IPS-18c (cell line): ENCODE results near the gene PSMD2.

ENCODE experiments used
- H3K4me3 ChIP-seq: 2 replicates; pipeline ENCODE4 v1.7.0; 2013; ENCODE audit warnings: low read depth, mild to moderate bottlenecking, low read length, moderate library complexity; ENCODE audit not compliant: insufficient read depth
- H3K9me3 ChIP-seq: one replicate; pipeline ENCODE4 v1.6.1; 2013; ENCODE audit warnings: mild to moderate bottlenecking, low read length, moderate library complexity; ENCODE audit not compliant: control insufficient read depth, insufficient read depth

PSMD2 gene

DNA sequence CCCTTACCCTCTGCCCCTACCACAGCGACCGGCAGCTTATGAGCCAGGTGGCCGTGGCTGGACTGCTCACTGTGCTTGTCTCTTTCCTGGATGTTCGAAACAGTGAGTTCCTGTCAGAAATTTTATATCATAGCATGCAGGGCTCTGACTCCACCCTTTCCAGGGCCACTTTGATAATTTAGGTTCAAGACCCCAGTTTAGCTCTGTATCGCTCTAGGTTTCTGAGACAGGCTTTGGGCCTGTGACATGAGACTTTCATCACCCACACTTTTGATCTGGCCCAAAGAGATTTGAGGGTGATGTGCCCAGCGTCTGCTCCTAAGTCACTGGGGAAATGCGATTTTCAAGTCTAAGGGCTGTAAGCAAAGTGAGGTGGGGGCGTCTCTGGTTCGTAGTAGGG, 8.9 kb downstream of the PSMD2 start:
- H3K9me3 ChIP-seq: no peaks in the 10 kb centered on the region
- no peak overlapping the region for H3K4me3 ChIP-seq

DNA sequence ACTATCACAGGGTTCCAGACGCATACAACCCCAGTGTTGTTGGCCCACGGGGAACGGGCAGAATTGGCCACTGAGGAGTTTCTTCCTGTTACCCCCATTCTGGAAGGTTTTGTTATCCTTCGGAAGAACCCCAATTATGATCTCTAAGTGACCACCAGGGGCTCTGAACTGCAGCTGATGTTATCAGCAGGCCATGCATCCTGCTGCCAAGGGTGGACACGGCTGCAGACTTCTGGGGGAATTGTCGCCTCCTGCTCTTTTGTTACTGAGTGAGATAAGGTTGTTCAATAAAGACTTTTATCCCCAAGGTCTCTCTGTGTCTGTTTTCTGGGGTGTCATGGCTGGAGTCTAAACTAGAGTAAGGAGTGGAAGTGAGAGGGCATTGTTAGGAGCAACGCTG, 9.7 kb downstream of the PSMD2 start:
- H3K9me3 ChIP-seq: no peaks in the 10 kb centered on the region
- no peak overlapping the region for H3K4me3 ChIP-seq

DNA sequence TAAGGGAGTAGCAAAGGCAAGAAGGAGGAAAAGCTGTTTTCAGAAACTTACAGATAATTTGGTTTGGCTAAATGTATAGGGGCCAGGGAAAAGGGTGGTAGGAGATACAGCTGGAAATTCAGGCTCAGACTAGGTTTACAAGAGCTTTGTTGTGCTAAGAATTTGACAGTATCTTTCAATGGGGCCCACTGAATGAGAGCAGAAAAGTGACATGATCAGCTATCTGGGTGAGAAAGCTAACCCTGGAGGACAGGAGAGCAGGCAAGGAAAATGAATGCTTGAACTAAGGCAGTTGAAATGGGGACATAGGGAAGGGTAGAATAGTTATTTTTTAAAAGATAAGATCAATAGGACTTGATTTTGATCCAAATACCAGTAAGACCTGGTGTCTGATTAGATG, 12.6 kb downstream of the PSMD2 start:
- Histone ChIP-seq H3K4me3 (no peak overlapping the region), H3K9me3 (no peaks in the 10 kb centered on the region)

- Histone ChIP-seq H3K4me3 (peak within 1 kb of the TSS; percentile 84), H3K9me3 (no peaks in the 10 kb centered on the region)
These were observed 15.3 kb downstream of the PSMD2 start, which contains the start of gene EIF4G1 for GRCh38 chr3:184314363-184314699. TSS of gene EIF4G1 (plus strand) at chr3:184314606. CDS start at chr3:184315797, 1,191 bp downstream.

GRCh38 chr3:184314700-184315542, 15.9 kb downstream of the PSMD2 start:
- no peaks in the 10 kb centered on the region for H3K9me3 ChIP-seq
- H3K4me3 ChIP-seq: peak overlapping the region; percentile 84

- H3K4me3 ChIP-seq: peak overlapping the region; percentile 84
- H3K9me3 ChIP-seq: no peaks in the 10 kb centered on the region
These were observed 16.5 kb downstream of the PSMD2 start for GRCh38 chr3:184315543-184315867.

DNA sequence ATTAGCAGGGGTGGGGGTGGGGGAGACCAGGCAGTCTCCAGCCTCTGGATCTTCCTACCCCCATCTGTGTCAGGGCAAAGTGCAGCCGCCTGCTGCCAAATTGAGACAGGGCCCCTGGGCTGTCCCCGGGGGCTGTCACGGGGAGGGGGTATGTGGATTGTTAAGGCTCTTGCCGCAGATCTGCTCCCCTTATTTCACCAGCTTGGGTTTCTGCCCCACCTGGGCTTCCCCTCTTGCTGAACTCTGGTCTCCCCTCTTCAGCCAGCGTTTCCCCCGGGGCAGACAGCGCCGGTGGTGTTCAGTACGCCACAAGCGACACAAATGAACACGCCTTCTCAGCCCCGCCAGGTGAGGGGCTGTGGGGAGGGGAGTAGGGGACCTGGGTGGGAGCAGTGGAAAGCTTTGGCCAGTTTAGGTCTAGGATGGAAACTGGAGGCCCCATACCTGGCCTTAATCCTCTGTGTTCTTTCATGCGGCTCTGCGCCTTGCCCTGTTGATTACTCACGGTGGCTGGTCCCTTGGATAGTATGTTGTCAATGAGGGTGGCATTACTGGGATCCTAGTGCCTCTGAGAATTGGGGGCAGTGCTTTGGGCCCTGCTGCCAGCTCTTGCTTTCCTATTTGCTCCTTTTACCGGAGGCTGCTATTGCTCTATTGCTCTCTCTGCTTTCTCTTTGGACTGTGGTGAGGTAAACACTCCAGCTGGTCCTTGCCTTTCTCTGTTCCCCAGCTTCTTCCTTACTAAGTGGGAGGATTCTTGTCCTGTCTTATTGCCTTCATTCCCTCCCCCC, 17.0 kb downstream of the PSMD2 start:
- Histone ChIP-seq H3K9me3 (no peaks in the 10 kb centered on the region), H3K4me3 (peak overlapping the region; percentile 84)

DNA sequence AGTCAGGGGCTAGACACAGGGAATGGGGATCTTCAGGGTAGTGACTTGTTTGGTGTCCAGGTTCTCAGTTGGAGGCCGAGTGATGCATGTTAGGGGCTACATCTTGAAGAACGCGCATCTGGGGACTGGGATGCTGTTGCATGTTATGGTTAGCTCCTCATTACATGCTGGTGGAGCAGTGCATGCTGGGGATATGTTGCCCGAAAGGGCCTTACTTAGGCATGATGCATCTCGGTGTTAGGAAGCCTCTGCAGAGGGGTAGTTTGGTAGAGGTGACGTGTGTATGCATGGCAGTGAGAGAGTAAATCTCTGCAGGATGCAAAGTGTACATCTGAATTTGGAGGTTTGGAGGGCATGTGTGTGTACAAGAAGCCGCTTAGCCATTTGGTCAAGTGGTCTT, 17.8 kb downstream of the PSMD2 start:
- no peaks in the 10 kb centered on the region for H3K9me3 ChIP-seq
- peak overlapping the region; percentile 84; the same call in 1 of the 2 replicates for H3K4me3 ChIP-seq

- Histone ChIP-seq H3K9me3 (no peaks in the 10 kb centered on the region), H3K4me3 (peak overlapping the region; percentile 2; the same call in 1 of the 2 replicates)
These were observed 18.2 kb downstream of the PSMD2 start for GRCh38 chr3:184317201-184317600.

DNA sequence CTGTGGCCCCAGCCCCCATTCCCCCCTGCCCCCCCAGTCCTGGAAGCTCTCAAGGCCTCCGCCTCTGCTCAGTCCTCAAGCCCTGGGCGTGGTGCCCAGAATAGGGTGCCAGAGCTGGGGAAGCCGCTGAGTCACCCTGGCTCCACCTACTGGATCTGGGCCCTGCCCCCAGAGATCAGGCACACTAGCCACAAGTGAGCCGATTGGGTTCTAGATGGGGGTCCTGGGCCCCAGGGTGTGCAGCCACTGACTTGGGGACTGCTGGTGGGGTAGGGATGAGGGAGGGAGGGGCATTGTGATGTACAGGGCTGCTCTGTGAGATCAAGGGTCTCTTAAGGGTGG, 21.0 kb downstream of the PSMD2 start:
- no peaks in the 10 kb centered on the region for H3K9me3 ChIP-seq
- no peak overlapping the region for H3K4me3 ChIP-seq

DNA sequence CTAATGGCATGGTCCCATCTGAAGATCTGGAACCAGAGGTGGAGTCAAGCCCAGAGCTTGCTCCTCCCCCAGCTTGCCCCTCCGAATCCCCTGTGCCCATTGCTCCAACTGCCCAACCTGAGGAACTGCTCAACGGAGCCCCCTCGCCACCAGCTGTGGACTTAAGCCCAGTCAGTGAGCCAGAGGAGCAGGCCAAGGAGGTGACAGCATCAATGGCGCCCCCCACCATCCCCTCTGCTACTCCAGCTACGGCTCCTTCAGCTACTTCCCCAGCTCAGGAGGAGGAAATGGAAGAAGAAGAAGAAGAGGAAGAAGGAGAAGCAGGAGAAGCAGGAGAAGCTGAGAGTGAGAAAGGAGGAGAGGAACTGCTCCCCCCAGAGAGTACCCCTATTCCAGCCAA, 22.6 kb downstream of the PSMD2 start:
- no peak overlapping the region for H3K4me3 ChIP-seq
- no peaks in the 10 kb centered on the region for H3K9me3 ChIP-seq

DNA sequence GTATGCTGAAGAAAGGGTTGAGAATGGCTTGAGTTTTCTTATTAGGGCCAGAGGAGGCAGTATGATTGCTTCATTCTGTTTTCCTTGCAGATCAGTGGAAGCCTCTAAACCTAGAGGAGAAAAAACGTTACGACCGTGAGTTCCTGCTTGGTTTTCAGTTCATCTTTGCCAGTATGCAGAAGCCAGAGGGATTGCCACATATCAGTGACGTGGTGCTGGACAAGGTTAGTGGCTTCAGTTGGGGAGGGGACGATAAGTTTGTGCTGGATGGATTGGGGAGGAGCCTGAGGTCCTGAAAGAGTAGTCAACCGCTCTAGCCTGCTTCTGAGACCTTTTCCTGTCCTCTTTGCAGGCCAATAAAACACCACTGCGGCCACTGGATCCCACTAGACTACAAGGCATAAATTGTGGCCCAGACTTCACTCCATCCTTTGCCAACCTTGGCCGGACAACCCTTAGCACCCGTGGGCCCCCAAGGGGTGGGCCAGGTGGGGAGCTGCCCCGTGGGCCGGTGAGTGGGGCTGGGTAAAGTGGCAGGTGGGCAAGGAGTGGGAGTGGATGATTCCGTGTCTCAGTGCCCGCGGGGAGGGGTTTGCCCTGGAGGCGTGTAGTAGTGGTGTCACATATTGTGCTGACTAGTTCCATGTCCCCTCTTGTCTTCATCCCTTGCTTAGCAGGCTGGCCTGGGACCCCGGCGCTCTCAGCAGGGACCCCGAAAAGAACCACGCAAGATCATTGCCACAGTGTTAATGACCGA, 23.9 kb downstream of the PSMD2 start:
- H3K4me3 ChIP-seq: no peak overlapping the region
- H3K9me3 ChIP-seq: no peaks in the 10 kb centered on the region

- H3K9me3 ChIP-seq: no peaks in the 10 kb centered on the region
- no peak overlapping the region for H3K4me3 ChIP-seq
These were observed 24.7 kb downstream of the PSMD2 start for GRCh38 chr3:184323696-184324095.

GRCh38 chr3:184325269-184325668, 26.2 kb downstream of the PSMD2 start:
- Histone ChIP-seq H3K4me3 (no peak overlapping the region), H3K9me3 (no peaks in the 10 kb centered on the region)

- Histone ChIP-seq H3K9me3 (no peaks in the 10 kb centered on the region), H3K4me3 (no peak overlapping the region)
These were observed 26.8 kb downstream of the PSMD2 start for GRCh38 chr3:184325715-184326369.

DNA sequence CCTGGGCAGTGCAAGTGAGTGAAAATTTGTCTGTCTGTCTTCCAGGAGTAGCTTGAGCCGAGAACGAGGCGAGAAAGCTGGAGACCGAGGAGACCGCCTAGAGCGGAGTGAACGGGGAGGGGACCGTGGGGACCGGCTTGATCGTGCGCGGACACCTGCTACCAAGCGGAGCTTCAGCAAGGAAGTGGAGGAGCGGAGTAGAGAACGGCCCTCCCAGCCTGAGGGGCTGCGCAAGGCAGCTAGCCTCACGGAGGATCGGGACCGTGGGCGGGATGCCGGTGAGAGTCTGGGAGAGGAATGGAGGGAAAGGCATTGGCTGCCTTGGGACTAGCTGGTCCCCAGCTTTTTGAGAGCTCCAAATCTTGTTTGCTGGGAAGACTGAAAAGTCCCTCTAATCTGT, 28.1 kb downstream of the PSMD2 start:
- H3K4me3 ChIP-seq: no peak overlapping the region
- no peaks in the 10 kb centered on the region for H3K9me3 ChIP-seq

GRCh38 chr3:184328516-184328915, 29.5 kb downstream of the PSMD2 start:
- no peaks in the 10 kb centered on the region for H3K9me3 ChIP-seq
- H3K4me3 ChIP-seq: no peak overlapping the region
